GM12874 (cell line): Measurements from ENCODE around the gene NAMPT.

Source experiments
- TF ChIP-seq, protein P1 (sequence below): IDR thresholded peaks from 2 replicates; pipeline ENCODE4 v1.5.1; 2011; ENCODE audit warnings: low read depth, mild to moderate bottlenecking, control low read depth, low read length, moderate library complexity; ENCODE audit not compliant: insufficient read depth

NAMPT gene

DNA sequence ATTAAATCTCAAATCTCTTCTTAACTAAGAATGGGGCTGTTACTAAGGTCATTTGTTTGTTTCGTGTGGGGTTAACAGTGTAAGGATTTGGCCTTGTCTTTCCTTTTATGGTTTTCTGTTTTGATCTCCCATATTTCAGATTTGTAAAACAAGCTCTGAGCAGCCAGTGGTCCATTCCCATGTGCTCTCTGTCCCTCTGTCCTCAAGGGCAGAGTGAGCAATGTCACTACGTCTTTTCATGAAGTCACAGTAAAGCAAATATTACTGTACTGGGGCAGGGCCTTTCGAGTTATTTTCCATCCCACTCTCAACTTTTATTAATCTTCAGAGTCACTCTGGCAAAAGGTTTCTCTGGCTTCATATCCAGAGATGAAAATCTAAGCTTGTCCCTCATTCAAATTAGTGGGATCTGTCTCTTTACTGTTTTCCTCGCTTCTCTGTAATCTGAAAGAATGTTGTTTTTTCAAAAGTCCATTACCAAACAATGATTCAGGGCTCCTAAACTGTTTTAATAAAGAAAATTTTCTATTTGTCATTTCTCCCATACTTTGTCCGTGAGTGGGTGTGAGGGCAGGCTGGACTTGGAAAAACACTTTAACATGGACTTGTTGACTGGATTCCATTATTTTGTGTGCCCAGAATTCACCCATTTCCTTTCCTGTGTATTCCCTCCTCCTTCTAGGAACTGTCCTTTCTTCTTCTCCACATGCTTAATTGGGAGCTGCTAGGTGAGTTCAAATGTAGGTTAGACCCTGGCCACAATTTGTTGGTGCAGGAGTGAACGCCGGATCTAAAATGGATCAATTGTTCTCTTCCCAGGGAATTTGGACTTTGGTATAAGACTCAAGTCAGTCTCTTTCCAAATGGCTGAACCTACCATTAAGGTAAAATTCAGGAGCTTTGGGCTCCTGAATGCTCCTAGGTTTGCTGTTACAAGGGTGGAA is 42.1 kb upstream of the NAMPT start:
- TF ChIP-seq, protein P1, sequence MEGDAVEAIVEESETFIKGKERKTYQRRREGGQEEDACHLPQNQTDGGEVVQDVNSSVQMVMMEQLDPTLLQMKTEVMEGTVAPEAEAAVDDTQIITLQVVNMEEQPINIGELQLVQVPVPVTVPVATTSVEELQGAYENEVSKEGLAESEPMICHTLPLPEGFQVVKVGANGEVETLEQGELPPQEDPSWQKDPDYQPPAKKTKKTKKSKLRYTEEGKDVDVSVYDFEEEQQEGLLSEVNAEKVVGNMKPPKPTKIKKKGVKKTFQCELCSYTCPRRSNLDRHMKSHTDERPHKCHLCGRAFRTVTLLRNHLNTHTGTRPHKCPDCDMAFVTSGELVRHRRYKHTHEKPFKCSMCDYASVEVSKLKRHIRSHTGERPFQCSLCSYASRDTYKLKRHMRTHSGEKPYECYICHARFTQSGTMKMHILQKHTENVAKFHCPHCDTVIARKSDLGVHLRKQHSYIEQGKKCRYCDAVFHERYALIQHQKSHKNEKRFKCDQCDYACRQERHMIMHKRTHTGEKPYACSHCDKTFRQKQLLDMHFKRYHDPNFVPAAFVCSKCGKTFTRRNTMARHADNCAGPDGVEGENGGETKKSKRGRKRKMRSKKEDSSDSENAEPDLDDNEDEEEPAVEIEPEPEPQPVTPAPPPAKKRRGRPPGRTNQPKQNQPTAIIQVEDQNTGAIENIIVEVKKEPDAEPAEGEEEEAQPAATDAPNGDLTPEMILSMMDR, result no peak

DNA sequence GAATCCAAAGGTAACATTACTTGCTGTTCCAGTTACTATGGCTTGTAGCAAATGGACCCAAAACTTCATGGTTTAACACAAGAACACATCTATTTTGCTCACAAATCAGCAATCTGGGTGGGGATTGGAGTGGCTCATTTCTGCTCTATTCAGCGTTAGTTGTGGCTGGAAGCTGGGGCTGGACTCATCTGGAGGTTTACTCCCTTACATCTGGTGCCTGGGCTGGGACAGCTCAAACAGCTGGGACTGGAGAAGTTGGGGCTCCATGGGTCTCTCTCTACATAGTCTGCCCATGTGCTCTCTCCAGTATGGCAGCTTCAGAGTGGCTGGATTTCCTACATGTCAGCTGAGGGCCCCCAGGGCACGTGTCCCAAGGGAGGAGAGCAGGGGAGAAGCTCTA is 33.7 kb upstream of the NAMPT start:
- TF ChIP-seq, protein P1, result no peak

DNA sequence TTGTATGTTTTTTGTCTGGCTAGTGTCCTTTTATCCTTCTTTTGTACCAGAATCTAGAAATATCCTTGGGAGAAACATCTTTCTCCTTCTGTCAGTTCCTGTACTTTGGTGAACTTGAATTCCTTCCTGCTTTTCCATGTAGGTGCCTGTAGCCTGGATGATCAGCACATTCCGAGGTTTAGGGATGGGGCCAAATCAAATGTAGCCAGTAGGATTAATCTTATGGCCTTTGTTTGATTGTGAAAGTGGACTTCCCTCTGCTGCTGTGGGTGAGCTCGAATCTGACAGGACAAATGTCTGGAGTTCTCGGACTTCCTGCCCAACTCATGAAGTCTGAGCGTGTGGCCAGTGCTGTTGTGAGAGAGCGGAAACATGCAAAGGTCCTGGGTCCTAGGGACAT is 33.2 kb upstream of the NAMPT start:
- TF ChIP-seq, protein P1, result no peak

DNA sequence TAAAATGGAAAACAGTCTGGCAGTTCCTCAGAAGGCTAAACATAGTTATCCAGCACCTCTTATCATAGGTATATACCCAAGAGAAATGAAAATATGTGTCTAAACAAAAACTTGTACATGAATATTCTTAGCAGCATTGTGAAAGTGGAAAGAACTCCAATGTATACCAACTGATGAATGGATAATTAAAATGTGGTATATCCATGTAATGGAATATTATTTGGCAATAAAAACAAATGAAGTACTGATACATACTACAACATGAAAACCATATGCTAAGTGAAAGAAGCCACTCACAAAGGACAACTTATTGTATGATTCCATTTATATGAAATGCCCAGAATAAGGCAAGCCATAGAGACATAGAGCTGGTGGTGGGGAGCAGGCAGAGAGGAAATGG is 32.2 kb upstream of the NAMPT start:
- TF ChIP-seq, protein P1, result no peak

DNA sequence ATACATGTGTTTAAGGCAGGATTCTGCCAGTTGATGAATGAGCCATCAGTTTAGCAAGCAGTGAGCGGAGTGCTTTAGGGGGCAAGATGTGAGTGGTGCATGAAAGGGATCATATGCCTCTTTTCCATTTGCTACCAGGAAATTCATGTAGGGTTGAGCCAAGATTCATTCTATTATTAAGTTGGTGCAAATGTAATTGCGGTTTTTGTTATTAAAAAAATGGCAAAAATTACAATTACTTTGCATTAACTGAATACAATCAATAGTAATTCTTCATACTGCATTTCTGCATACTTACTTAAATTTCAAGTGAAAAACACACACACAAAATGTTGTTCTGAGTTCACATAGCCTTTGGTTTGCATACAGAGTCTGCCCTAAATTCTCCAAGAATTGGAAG is 30.1 kb upstream of the NAMPT start:
- TF ChIP-seq, protein P1, result no peak

DNA sequence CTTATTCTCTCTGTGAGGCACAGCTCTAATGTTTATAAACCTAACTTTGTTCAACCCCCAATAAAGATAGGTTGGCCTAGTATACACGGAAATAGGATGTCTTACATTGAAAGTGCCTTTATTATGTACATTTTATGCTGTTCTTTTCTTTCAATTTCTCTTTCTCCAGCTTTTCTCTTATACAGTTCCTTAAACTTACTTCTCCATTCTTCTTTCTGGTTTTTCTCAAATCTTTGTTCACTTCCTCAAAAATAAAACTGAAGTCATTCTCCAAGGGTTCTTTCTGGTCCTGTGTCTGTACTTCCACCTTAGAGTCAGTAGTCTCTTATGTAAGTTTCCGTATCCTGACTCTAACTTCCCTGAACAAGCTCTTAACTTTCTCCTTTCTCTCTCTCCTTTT is 29.2 kb upstream of the NAMPT start:
- TF ChIP-seq, protein P1, result no peak

DNA sequence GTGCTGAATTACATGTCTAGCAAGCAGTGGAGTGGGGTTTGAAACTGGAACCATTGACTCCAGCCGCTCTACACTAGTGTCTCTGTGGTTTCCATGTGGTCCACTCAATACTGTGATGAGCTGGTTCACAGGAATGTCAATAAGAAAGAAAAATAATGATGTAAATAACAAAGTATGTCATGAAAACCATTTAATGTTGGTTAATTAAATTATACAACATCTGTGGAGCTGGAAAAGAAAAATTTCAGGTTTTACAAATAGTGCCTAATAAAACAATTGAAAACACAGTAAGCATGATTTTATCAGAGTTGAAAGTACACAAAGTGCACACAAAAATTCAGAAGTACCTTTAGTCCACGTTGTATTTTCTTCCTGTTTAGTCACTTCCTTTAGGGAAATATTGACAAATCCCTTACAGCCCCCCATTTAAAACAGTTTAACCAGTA is 28.7 kb upstream of the NAMPT start:
- TF ChIP-seq, protein P1, result no peak
